ENCODE measurements around the gene PTCSC3.

PTCSC3 gene

DNA sequence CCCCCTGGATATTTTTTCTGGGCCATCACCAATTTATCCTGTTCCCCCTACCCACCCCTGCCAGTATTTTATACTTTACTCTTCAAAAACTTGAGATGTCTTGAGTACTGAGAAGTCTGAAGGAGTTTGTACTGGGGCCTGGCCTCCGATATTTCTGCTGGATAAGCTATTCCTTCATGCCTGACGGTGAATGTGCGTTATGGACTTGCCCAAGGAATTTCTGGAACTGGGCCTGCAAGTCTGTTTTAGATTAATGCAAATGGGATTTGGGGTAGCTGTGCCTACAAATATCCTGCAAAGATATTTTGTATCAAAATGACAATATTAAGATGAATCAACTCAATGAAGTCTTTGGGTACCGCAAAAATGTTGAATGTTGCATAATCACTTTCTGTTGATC, at the start of gene PTCSC3:
Gene PTCSC3 (minus strand): TSS at position 199 of the 400 bp plus-strand sequence.
- DNase-seq, result no peak

DNA sequence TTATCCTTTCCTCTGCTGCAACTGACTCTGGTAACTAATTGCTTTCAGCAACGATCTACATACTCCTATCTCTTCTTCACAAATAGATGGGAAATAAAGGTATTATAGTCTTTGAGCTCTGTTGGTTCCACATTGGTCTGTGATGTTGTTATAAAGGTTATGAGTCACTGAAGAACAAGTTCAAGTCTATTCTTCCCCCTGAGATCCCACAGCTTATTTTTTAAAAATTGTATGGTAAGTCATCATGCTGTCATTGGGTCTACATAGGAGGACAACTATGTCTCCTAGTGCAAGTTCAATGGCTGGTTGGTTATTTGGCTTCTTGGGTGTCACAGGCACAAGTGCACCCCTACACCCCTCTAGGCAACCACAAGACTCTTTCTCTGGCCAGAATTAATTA, 49.6 kb upstream of the PTCSC3 start:
- no peak for DNase-seq

DNA sequence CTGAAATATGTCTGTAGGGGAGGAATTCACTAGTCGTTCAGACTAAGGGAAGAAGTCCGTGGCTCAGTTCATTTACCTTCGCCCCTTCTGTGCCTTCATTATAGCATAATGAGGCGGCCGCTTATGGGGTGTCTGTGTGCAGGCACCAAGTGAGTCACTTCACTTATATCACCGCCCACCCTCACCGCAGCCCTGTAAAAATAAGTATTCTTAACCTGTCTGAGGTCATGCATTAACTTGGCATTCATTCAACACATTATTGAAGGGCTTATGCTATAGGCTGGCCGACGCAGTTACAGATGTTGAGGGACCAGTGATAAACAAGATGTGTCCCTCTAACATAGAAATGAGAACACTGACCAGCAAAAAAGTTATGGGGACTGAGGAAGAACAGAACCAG, 47.7 kb upstream of the PTCSC3 start:
- no peak for DNase-seq

DNA sequence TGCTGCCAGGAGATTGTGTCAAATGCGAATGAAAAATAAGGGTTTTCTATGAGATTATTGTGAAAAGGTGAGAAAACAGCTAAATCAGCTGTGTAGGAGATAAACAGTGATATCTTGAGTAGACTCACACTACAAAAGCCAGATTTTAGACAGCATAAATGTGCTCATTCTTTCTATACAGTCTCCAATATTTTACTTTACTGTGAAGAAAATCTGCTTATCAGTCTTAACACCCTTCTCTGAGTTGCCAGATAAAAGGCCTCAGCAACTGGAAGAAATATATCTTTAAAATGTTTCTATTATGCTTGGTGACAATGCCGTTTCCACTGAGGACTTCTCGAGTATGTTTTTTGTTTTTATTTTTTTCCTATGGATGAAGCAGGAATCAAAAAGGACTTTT, 47.0 kb upstream of the PTCSC3 start:
- DNase-seq, result no peak

DNA sequence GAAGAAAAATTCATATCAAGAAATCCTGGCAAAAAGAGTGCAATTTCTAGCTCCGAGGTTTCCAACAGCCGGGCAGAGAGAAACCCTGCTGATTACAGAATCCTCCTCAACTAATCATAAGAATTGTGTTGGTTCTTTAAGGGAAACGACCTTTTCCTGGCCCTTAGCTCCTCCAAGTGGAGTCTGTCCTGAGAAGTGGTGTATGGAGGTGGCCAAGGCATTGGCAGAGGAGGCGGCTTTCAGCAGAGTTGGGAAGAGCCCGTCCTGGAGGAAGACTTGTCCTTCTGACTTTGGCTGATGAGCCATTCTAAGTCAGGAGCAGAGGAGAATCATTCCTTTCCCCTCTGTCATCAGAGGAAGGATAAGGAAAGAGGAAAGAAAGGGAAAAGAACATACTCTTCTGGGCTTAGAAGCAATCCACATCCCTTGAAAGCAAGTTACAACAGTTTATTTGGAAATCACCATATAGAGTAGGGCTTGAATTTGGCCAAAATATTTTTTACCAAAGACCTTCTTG, 46.5 kb upstream of the PTCSC3 start:
- no peak for DNase-seq

DNA sequence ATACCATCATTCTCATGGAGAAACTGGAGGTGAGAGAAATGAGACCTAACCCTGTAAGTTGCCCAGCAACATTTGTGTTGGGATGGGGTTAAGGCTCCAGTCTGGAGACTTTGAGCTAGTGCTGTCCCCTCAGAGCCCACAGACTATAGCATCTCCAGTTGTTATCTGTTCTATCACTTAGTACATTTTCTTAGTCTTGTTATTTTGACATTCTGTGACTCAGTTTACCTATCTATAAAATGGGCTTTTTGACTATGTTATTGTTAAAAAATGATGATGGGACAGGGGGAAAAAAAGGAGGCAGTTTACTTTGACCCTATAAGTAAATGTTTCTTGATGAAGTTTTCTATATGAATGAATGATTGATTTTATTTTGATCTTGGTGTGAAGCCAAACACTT, 45.8 kb upstream of the PTCSC3 start:
- no peak for DNase-seq

DNA sequence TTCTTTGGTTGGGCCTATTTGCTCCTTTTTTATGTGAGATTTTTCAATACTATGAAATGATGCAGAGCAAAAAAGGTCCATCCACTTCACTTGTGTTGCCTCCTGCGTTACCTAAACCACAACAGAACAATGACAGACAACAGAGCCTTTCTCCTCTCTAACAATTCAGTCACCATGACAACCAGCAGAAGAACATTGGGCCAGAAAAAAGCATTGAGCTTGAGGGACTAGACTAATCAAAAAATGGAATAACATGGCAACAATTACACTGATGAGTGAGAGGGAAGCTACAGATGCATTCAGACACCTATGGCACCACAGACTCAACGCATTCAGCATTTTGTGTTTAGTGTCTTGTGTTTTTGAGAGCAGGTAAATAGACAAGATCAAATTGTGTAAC, 44.6 kb upstream of the PTCSC3 start:
- DNase-seq, result no peak

DNA sequence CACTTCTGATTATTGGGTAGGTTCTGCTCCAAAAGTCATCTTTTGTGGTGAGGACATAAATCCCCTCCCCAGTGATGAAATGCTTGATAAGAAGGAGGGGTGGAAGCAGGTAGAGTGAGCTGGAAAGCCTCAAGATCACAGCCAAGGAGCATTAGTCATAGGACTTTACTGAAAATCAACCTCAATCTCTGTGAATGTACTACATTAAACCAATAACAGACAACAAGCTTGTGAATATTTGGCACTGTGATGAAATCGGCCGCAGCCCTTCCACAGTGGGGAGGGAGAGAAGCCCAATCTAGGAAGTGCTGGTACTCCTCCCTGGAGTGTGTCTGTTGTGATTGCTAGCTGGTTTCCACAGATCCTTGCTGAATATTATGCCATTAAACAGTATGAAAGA, 41.2 kb upstream of the PTCSC3 start:
- no peak for DNase-seq

DNA sequence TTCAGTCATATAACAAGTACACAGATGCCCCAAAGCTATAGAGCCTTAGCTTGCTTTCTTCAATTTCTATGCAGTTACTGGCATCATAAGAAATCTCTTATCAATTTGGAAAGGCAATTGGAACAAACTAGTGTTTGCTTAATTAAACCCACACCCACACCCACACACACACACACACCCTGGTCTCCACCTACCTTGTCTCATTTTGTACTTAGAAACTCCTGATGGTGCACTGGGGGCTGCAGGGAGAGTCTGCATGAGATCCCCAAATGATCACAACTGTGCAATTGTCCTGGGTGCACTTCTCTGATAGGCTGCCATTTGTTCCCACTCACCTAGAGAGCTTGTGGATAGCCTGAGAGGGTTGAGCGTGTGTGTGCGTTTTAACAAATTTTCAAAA, 40.5 kb upstream of the PTCSC3 start:
- no peak for DNase-seq

DNA sequence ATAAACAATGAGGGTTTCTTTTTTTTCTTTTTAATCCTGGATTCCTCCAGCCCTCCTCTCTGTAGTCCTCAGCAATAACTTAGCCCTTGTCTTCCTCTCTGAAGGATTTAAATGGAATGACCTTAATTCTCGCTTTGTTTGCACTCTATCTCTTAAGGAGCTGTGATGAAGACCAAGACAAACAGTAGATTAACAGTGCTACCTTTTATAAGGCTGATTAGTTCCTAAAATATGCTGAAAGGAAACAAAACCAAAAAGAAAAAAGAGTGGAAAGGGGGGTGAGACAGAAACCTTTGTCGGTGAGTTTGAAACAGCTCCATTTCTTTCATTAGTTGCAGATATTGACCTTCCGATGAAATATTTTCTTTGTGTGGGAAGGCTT, 38.7 kb upstream of the PTCSC3 start:
- no peak for DNase-seq

DNA sequence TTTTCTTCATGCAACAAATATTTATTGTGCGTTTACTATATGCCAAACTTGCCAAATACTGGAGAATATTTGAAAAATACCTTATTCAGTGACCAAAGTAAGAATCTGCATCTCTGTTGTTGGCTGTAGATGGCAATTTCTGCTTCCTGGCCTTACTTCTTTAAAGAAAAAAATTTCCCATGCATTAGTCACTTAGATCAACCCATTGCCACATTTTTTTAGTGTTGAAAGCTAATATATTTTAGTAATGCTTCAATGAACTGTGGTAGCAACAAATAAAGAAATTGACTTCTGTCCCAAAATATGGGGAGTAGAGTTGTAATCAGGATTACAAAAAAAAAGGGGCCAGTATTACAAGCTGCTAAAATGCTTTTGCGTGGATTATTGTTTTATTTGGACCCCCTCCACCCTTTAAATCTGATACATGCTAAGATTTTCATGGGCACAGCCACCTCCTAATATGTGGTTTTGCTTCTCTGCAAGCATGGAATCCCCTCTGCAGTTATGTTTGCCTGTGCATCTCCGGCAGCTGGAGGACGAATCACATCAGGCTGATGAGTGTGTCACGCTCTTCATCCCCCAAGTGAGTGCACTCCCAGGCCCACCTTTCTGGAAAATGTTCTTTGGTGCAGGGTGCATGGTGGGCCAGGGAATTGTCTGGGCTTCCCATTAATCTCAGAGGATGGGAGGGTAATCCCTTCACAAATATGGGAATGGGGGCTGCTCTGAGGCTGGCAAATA, 38.1 kb upstream of the PTCSC3 start:
- DNase-seq, result no peak

DNA sequence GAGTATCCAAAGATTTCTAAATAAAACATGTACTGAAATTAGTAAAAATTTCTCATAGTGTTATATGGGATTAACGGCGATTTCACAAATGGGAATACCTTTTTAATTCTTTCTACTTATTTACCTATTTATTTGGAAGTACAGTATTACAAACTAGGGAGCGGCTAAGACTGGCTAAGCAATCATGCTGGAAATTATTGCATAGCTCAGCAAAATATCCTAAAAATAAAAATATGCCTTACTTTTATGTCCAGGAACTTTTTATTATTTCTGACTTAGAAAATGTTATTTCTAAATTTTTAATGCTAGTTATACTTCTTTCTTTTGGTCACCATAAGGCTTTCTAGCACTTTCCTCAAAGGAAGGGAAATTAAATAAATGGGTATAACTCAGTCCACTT, 36.5 kb upstream of the PTCSC3 start:
- DNase-seq, result no peak

DNA sequence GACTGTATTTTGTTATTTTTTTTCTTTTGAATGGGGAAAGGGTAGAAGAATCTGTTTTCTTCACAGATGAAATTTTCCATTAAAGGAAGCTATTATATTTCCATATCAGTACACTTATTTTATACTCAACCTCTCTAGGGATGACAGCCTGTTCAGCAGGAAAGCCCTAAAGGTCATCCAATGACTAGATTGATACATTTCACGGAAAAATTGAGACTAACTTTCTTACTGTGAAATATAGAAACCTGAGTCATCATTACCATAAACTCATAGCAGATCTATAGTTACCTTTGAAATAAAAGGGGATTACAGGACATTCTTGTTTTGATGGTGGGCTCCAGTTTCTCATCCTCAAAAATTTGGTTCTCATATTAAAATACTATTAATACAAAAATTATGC, 36.1 kb upstream of the PTCSC3 start:
- no peak for DNase-seq

DNA sequence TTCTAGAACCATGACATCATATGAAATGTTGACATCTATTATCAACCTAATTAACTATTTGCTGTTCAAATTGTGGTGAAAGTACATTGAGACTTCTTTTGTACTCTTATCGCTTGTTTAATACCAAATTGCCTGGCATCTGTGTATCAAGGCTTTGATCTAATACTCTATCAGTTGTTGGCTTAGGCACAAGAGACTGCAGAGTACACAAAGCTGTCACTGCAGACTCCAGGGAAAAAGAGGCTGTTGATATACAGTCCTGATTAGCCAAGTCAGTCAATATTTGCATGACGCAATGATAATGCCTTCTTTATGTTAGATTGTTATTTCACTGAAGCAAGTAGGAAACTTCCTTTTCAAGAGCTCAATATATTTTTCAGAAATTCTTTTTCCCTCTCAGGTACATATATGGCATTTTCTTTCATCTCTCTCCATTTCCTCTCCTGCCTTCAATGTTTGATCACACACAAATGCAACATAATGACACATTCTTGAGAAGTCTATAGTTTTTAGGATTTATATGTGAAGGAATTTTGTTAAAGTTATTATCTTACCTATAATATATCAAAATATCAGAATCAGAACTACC, 32.3 kb upstream of the PTCSC3 start:
- DNase-seq, result no peak

DNA sequence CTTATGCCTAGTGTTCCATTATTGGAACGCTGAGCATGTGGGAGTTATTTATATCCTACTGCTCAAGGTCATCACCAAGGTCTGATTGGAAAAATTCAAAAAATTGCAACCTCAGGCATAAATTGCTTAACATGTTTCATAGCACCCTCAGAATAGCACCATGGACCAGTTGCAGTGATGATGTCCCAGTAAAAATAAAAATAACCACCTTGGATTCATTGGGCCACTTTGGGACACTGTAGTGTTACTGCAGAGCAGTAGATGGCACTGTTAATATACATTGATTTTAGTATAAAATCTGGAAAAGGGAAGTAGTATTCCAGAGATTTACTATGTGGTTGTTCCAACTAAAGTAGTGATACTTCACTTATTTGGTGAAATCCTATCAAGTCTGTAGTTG, 31.0 kb upstream of the PTCSC3 start:
- no peak for DNase-seq

DNA sequence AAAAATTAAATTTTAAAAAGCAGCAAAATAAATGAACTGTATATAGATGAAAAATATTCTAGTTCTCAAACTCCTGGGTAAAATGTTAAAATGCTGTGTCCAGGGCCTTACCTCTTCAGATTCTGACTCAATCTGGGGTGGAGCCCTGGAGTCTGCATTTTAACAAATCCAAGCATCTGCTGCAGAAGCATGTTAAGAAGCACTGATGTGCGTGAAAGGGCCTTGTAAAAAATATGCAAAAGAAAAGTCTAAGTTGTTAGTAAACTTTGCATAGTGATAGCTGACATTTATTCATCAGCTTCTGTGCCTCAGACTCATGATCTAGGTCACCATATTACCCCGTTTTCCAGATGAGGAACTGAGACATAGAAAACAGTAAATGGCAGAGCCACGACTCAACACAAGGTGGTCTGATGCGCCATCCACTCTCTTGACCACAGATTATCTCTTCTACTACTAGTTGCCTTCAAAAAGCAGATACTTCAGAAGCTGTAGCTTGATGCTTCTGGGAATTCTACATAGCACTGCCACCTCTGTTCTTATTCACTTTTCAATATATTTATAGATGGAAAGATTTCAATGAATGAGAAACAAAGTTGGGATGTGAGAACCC, 28.0 kb upstream of the PTCSC3 start:
- DNase-seq, result no peak

DNA sequence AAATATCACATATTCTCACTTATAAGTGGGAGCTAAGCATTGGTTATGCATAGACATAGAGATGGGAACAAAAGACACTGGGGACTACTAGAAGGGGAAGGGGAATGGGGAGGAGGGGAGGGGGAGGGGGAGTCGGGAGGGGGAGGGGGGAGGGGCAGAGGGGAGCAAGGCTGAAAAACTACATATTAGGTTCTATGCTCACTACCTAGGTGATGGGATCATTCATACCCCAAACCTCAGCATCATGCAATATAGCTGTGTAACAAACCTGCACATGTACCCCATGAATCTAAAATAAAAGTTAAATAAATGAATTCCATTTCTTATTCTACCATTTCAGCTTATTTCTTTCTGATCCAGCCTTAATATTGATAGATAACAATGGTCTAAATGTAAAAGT, 21.9 kb upstream of the PTCSC3 start:
- DNase-seq, result no peak

DNA sequence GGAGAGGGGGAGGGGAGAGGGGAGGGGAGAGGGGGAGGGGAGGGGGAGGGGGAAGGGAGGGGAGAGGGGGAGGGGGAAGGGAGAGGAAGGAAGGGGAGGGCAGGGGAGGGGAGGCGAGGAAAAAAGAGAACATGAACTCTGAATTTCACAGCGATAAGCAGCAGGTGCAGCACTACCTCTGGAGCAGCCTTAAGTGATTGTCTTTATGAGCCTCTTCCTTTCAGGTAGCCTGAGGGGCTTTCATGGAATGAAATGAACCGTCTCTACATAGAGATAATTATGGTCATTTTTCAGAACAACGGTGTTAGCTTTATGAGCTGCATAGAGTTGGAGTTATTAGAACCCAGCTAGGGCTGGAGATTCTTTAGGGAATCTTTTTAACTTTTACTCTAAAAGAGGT, 18.1 kb upstream of the PTCSC3 start:
- no peak for DNase-seq

DNA sequence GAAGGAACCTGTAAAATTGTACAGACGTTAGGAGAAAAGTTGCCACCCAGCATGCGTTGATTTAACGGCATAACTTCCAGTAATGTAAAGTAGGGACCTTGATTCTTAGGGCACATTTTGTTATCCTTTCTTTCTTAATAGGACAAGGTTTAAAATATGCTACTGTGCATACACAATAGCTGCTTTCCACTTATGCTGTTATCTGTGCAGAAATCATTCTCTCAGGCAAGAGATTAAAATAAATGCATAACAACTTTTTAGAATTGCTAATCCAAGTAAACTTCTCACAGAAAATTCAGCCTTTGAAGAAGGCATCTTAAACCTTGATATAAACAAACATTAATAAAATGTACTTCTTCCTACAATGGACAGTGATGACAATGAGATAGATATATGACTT, 16.0 kb upstream of the PTCSC3 start:
- DNase-seq, result no peak

DNA sequence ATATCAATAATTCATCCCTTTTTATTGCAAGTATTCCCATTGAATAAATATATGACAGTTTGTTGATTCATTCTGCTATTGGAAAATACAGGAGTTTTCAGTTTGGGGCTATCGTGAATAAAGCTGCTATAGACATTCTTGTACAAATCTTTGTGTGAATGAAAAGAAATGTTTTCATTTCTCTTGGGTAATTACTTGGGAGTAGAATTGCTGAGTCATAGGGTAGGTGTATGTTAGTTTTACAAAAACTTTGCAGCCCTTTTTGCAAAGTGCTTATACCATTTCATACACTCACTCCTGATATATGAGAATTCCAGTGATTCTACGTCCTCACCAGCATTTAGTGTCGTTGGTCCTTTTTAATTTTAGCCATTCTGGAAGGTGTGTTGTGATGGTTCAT, 6.9 kb upstream of the PTCSC3 start:
- DNase-seq, result no peak

DNA sequence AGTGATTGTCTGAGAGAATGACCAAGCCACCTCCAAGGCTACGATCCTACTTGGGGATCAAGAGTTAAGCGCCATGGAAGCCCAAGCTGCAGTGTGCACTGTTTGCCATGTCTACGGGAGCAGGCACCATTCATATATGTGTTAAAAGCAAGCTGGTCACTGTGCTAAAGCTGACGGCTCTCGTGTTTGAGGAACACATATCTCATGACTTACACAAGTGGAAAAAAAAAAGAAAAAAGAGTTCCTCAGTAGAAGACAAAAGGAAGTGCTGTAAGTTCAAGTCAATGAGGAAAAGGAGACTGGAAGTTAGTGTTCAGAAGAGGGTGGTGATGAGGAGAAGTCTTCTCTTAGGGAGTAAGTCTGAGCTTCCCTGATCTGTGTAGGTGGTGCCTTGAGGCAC, 4.9 kb upstream of the PTCSC3 start:
- DNase-seq, result no peak

DNA sequence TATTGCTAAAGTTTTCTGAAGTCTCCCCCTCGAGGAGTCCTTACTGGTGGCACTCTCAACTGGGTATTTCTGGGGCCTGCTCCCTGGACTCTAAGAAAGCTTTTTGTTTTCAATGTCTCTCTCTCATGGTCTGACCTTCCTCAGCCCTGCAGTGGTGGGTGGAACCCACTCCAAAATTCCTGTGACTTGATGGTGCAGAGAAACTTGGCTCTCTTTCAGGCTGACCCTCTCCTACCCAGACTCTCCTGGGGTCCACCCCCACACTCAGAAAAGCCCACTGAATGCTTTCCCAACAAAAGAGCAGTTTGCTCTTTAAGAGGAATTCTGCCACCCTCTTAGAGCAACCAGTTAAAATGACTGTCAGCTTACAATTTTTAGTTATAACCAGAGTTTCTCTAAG, 967 bp upstream of the PTCSC3 start:
- DNase-seq, result no peak

DNA sequence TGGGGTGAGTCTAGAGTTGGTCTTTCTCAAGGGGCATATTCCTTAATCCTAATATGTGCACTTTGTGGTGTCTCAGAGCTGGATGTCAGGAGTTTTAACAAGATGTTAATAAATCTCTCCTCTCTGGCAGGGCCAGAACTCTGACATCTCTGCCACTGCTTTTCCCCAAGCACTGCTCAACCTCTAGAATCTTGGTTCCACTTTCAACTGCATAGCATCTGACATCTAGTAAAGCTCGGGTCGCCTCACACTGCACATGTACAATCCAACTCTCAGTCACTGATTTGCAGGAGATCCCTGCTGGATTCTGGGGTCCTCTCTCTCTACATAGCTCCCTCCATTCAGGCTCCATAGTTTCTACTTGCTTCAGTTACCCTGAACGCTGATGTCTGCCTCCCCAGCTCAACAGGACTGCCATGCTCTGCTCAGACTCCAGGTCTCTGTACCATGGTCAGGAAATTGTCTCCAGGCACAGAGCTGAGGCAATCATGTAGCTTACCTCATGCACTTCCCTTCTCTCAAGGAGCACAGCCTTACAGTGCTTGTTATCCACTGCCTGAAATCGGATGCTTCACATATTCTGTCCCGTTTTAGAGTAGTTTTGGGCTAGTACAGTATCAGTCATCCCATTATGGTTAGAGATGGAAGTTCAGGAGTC, 1.6 kb downstream of the PTCSC3 start:
- no peak for DNase-seq

DNA sequence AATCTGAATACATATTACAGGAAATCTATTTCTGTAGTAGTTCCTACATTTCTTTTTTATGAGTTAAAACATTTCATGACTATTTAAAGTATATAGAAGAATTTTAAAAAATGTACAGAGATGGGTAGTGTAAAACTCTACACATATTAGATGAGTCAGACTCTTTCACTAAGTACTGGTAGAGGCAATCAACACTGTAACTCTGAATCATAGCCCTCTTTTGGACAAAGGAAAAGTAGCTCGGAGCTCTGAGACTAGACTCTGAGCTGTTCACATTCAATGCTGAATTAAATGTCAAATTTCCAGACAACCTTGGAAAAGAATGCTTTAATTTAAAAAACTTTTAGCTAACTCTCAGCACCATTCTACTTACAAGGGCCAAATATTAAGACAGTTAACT, 3.4 kb downstream of the PTCSC3 start:
- no peak for DNase-seq
